WTC11 (cell line): ENCODE measurements around the gene MARK3. TPM values are rescaled to one million over a fixed set of nuclear protein-coding genes. Genes with fewer than 3 reads are reported as not detected.

Experiments used
- ARID4B ChIP-seq: sonication (generic); formaldehyde crosslinking; IDR thresholded peaks from 2 replicates; pipeline ENCODE4 v1.8.0; 2023; ENCODE audit warnings: missing genetic modification reagents, mild to moderate bottlenecking, borderline replicate concordance
- E2F5 ChIP-seq: sonication (generic); formaldehyde crosslinking; IDR thresholded peaks from 2 replicates; pipeline ENCODE4 v1.8.1; 2022; ENCODE audit warnings: mild to moderate bottlenecking, moderate library complexity, missing genetic modification reagents
- ETV6 ChIP-seq: sonication (generic); formaldehyde crosslinking; IDR thresholded peaks from 2 replicates; pipeline ENCODE4 v1.8.1; 2022; ENCODE audit warnings: mild to moderate bottlenecking, missing genetic modification reagents
- FOXP1 ChIP-seq: sonication (generic); formaldehyde crosslinking; IDR thresholded peaks from 2 replicates; pipeline ENCODE4 v1.8.0; 2022; ENCODE audit warnings: missing genetic modification reagents, mild to moderate bottlenecking, moderate library complexity, borderline replicate concordance
- GRHL2 ChIP-seq: fragments of 250-450 bp; sonication (Bioruptor Pico); IDR thresholded peaks from 2 replicates; pipeline ENCODE4 v1.8.0; 2022; ENCODE audit warnings: mild to moderate bottlenecking, moderate library complexity; ENCODE audit not compliant: insufficient replicate concordance, severe bottlenecking
- HMGA2 ChIP-seq: fragments of 250-450 bp; sonication (Bioruptor Pico); IDR thresholded peaks from 2 replicates; pipeline ENCODE4 v1.4.0; 2021; ENCODE audit warnings: mild to moderate bottlenecking, moderate library complexity
- MAX ChIP-seq: sonication (generic); formaldehyde crosslinking; IDR thresholded peaks from 2 replicates; pipeline ENCODE4 v1.8.0; 2022; ENCODE audit warnings: mild to moderate bottlenecking, missing genetic modification reagents
- MLX ChIP-seq: sonication (generic); formaldehyde crosslinking; IDR thresholded peaks from 2 replicates; pipeline ENCODE4 v1.8.1; 2023; ENCODE audit warnings: mild to moderate bottlenecking, missing genetic modification reagents, moderate library complexity
- MYBL2 ChIP-seq: sonication (generic); formaldehyde crosslinking; IDR thresholded peaks from 2 replicates; pipeline ENCODE4 v1.8.1; 2023; ENCODE audit warnings: mild to moderate bottlenecking, moderate library complexity, missing genetic modification reagents
- NR3C1 ChIP-seq: sonication (generic); formaldehyde crosslinking; conservative IDR thresholded peaks from 2 replicates; pipeline ENCODE4 v1.8.1; 2023; ENCODE audit warnings: low read depth, mild to moderate bottlenecking, missing genetic modification reagents
- RELA ChIP-seq: sonication (generic); formaldehyde crosslinking; IDR thresholded peaks from 2 replicates; pipeline ENCODE4 v1.8.1; 2022; ENCODE audit warnings: missing genetic modification reagents, mild to moderate bottlenecking, borderline replicate concordance
- TEAD4 ChIP-seq: sonication (generic); formaldehyde crosslinking; IDR thresholded peaks from 2 replicates; pipeline ENCODE4 v1.8.0; 2022; ENCODE audit warnings: mild to moderate bottlenecking, missing genetic modification reagents
- ZBTB21 ChIP-seq: sonication (generic); formaldehyde crosslinking; IDR thresholded peaks from 2 replicates; pipeline ENCODE4 v1.8.1; 2023; ENCODE audit warnings: mild to moderate bottlenecking, missing genetic modification reagents, borderline replicate concordance
- ZBTB43 ChIP-seq: sonication (generic); formaldehyde crosslinking; IDR thresholded peaks from 2 replicates; pipeline ENCODE4 v1.8.1; 2023; ENCODE audit warnings: mild to moderate bottlenecking, missing genetic modification reagents
- ZNF121 ChIP-seq: sonication (generic); formaldehyde crosslinking; IDR thresholded peaks from 2 replicates; pipeline ENCODE4 v1.8.0; 2023; ENCODE audit warnings: missing genetic modification reagents
- ZNF232 ChIP-seq: sonication (generic); formaldehyde crosslinking; IDR thresholded peaks from 2 replicates; pipeline ENCODE4 v1.8.0; 2022; ENCODE audit warnings: mild to moderate bottlenecking, missing genetic modification reagents
- ZNF423 ChIP-seq: fragments of 250-450 bp; sonication (Bioruptor Pico); IDR thresholded peaks from 2 replicates; pipeline ENCODE4 v2.1.2; 2022; ENCODE audit warnings: mild to moderate bottlenecking, moderate library complexity
- total RNA-seq: library from RNA; stranded (reverse); gene quantifications from 3 replicates; pipeline ENCODE4 v1.2.3, GENCODE V29; 2021
- TF ChIP-seq, protein P1 (sequence below): sonication (generic); formaldehyde crosslinking; IDR thresholded peaks from 2 replicates; pipeline ENCODE4 v1.8.1; 2023; ENCODE audit warnings: mild to moderate bottlenecking, missing genetic modification reagents, borderline replicate concordance
- TF ChIP-seq, protein P2 (sequence below): fragments of 250-450 bp; sonication (Bioruptor Pico); IDR thresholded peaks from 2 replicates; pipeline ENCODE4 v2.1.2; 2022; ENCODE audit warnings: mild to moderate bottlenecking, moderate library complexity
- TF ChIP-seq, protein P3 (sequence below): sonication (generic); formaldehyde crosslinking; IDR thresholded peaks from 2 replicates; pipeline ENCODE4 v1.8.0; 2022; ENCODE audit warnings: mild to moderate bottlenecking, missing genetic modification reagents
- TF ChIP-seq, protein P4 (sequence below): sonication (generic); formaldehyde crosslinking; IDR thresholded peaks from 2 replicates; pipeline ENCODE4 v1.8.0; 2023; ENCODE audit warnings: missing genetic modification reagents

Gene MARK3
- total RNA-seq, 1 experiment from 2014 or later = 93.7 TPM

- TF ChIP-seq, protein P1, sequence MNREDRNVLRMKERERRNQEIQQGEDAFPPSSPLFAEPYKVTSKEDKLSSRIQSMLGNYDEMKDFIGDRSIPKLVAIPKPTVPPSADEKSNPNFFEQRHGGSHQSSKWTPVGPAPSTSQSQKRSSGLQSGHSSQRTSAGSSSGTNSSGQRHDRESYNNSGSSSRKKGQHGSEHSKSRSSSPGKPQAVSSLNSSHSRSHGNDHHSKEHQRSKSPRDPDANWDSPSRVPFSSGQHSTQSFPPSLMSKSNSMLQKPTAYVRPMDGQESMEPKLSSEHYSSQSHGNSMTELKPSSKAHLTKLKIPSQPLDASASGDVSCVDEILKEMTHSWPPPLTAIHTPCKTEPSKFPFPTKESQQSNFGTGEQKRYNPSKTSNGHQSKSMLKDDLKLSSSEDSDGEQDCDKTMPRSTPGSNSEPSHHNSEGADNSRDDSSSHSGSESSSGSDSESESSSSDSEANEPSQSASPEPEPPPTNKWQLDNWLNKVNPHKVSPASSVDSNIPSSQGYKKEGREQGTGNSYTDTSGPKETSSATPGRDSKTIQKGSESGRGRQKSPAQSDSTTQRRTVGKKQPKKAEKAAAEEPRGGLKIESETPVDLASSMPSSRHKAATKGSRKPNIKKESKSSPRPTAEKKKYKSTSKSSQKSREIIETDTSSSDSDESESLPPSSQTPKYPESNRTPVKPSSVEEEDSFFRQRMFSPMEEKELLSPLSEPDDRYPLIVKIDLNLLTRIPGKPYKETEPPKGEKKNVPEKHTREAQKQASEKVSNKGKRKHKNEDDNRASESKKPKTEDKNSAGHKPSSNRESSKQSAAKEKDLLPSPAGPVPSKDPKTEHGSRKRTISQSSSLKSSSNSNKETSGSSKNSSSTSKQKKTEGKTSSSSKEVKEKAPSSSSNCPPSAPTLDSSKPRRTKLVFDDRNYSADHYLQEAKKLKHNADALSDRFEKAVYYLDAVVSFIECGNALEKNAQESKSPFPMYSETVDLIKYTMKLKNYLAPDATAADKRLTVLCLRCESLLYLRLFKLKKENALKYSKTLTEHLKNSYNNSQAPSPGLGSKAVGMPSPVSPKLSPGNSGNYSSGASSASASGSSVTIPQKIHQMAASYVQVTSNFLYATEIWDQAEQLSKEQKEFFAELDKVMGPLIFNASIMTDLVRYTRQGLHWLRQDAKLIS (CRISPR knock-in tag) = no peak
- TF ChIP-seq RELA (CRISPR knock-in tag) (no peak; the same call in 1 of the 2 replicates), MLX (CRISPR knock-in tag) (no peak), ZNF121 (CRISPR knock-in tag) (no peak), ZNF232 (no peak), ZBTB43 (CRISPR knock-in tag) (no peak), E2F5 (CRISPR knock-in tag) (peak; percentile 77), HMGA2 (CRISPR knock-in tag) (no peak), ETV6 (0 out of 2 replicates have a peak, but pooled peaks have one; percentile 22), MYBL2 (CRISPR knock-in tag) (0 out of 2 replicates have a peak, but pooled peaks have one; percentile 39), ZBTB21 (CRISPR knock-in tag) (peak; percentile 36; the same call in 1 of the 2 replicates), MAX (CRISPR knock-in tag) (peak; percentile 45), ZNF423 (CRISPR knock-in tag) (no peak), GRHL2 (CRISPR knock-in tag) (no peak), ARID4B (CRISPR knock-in tag) (0 out of 2 replicates have a peak, but pooled peaks have one; percentile 13), FOXP1 (CRISPR knock-in tag) (no peak), TEAD4 (CRISPR knock-in tag) (no peak), NR3C1 (CRISPR knock-in tag) (no peak)
- TF ChIP-seq, protein P2, sequence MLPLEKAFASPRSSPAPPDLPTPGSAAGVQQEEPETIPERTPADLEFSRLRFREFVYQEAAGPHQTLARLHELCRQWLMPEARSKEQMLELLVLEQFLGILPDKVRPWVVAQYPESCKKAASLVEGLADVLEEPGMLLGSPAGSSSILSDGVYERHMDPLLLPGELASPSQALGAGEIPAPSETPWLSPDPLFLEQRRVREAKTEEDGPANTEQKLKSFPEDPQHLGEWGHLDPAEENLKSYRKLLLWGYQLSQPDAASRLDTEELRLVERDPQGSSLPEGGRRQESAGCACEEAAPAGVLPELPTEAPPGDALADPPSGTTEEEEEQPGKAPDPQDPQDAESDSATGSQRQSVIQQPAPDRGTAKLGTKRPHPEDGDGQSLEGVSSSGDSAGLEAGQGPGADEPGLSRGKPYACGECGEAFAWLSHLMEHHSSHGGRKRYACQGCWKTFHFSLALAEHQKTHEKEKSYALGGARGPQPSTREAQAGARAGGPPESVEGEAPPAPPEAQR (CRISPR knock-in tag) = no peak
- TF ChIP-seq, protein P3, sequence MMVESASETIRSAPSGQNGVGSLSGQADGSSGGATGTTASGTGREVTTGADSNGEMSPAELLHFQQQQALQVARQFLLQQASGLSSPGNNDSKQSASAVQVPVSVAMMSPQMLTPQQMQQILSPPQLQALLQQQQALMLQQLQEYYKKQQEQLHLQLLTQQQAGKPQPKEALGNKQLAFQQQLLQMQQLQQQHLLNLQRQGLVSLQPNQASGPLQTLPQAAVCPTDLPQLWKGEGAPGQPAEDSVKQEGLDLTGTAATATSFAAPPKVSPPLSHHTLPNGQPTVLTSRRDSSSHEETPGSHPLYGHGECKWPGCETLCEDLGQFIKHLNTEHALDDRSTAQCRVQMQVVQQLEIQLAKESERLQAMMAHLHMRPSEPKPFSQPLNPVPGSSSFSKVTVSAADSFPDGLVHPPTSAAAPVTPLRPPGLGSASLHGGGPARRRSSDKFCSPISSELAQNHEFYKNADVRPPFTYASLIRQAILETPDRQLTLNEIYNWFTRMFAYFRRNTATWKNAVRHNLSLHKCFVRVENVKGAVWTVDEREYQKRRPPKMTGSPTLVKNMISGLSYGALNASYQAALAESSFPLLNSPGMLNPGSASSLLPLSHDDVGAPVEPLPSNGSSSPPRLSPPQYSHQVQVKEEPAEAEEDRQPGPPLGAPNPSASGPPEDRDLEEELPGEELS = 0 out of 2 replicates have a peak, but pooled peaks have one; percentile 50
- TF ChIP-seq, protein P4, sequence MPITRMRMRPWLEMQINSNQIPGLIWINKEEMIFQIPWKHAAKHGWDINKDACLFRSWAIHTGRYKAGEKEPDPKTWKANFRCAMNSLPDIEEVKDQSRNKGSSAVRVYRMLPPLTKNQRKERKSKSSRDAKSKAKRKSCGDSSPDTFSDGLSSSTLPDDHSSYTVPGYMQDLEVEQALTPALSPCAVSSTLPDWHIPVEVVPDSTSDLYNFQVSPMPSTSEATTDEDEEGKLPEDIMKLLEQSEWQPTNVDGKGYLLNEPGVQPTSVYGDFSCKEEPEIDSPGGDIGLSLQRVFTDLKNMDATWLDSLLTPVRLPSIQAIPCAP = no peak
These were observed 137.7 kb downstream of the MARK3 start, which contains the start of gene CKB (continued) for GRCh38 chr14:103522649-103523574.
